NCI-H345 (cell line): Measurements from ENCODE around the gene RIPK3.
A peak's percentile ranks its signal among the peaks of the same experiment; 100 is the strongest.
"Not testable (repeated sequence)": the region's sequence is repeated elsewhere in the genome, so short reads cannot be mapped to it uniquely, and the experiment has no call there.

Experiments used
- DNase-seq: peaks from one replicate; lab custom pipeline; 2025; lab: John Stamatoyannopoulos, UW

Gene RIPK3

DNA sequence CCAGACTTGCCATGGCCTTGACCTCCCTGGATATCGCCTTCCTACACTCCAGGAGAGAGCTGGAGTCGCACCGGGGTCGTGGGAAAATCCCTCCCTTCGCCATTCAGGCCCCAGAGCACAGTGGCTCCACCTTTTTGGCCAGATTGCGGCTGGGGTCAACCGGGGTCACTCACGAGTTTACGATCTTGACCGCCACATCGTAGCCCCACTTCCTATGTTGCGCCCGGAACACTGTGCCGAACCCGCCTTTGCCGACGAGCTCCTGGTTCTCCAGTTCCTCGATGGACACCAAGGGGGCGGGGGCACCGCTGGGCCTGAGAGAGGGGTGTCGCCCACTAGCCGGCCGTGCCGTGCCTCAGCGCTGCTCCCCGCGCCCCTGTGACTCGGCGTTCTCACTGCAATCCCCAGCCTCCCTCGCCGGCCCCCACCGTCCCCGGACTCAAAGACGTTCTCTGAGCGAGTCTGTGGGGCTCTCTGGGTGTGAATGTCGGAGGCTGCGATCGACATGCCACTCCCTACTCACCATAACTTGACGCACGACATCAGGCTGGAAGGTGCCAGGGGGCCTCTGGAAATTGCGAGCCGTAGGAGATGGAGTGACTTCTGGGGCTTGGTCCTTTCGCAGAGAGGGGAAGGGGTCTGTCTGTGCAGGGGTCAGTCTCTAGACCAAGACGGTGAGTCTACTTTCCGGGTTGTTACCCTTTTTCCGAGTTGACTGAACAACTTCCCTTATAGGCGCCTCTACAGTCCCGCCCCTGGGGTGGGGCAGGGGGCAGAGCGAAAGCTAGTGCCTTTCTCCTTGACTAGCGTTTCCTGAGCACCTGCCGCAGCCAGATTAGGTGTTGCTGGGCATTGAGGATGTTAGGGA lies at the start of gene RIPK3:
Gene RIPK3, minus strand, starts transcription at position 708 of the 868 bp plus-strand sequence. Its CDS starts 165 bp downstream, at position 543.
- no peak for DNase-seq

DNA sequence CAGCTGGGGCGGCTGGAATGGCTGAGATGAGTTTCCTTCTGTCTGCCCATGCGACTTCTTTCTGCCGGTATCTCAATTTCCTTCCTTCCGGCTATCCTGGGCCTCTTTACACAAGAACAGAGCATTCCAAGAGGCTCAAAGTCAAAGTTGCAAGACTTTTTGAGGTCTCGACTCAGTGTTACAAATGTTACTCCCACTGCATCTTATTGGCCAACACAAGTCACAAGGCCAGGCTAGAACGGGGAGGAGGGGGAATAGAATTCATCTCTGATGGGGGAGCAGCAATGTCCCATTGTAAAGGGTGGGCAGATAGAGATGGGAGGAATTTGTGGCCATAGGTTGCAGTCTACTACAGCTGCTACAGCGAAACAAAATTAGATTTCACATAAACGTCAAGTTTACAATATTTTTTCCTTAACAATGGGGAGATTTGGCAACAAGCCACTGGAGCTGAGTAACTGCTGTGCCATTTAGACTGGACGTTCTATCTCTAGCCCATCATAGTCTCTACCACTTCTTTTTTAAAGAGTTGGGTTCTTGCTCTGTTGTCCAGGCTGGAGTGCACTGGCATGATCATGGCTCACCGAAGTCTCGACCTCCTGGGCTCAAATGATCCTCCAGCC lies 49.5 kb upstream of the RIPK3 start:
- DNase-seq, result no peak

DNA sequence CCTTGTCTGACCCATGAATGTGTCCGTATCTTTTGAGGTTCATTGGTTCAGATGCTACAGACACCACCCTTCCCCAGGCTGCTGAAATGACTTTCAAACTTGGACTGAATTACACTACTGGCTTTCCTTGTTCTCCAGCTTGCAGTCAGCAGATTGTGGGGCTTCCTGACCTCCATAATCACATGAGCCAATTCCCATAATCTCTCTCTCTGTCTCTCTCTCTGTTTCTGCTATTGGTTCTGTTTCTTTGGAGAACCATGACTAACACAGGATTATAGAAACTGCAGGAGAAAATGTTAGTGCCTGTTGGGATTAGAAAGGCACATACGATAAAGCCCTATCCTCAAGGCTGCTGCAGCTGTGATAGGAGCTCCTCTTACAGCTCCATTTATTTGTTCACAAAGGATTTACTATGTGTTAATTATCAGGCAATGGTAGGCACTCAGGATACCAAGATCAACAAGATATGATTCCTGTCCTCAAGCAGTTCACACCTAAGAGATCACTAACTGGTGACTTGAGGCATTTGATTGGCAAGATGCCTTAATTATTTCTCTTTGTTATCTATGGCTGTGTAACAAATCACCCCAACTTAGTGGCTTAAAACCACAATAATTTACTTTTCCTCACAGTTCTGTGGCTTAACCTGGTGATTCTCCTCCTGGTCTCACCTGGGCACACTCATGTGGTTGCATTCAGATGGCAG lies 48.8 kb upstream of the RIPK3 start:
- no peak for DNase-seq

DNA sequence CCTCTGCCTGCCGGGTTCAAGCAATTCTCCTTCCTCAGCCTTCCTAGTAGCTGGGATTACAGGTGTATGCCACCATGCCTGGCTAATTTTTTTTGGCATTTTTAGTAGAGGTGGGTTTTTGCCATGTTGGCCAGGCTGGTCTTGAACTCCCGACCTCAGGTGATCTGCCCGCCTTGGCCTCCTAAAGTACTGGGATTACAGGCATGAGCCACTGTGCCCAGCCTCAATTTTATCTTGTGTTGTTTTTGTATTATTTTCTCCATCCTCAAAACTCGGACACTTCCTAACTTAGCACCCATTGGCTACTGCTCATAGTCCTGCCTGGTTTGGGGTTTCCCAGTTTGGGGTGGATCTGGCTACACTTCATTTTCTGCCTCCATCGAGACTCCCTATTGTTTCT lies 47.8 kb upstream of the RIPK3 start:
- not testable (repeated sequence) for DNase-seq

DNA sequence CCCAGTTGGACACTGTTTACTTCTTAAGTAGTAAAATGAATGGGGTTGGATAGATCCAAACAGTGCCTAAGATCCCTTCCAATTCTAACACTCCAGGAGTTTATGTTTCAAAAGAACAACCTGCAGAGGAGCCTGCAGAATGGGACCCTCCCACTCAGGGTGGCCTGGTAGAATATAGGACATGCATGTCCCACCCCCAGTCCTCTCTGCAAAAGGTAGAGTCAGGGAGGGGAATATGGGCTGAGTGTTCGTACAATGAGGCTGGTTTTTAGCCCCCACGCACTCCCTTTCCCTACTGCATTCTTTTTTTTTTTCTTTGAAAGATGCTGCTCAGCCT lies 47.2 kb upstream of the RIPK3 start:
- DNase-seq, result no peak

DNA sequence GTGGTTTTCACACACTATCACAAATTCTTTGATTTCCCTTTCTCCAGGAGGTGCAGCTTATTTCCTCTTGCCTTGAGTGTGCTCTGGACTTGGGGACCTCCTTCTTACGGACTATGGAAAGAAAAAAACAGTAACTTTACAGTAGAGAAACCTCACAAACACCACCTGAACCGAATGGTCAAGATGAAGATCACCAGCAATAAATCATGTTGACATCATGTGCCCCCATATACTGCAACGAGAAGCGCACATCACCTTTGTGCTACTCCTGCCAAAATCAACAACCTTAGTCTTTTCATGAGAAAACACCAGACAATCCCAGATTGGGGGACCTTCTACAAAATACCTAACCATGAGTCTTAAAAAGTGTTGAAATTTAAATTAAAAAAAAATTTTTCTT lies 45.7 kb upstream of the RIPK3 start:
- DNase-seq, result no peak

DNA sequence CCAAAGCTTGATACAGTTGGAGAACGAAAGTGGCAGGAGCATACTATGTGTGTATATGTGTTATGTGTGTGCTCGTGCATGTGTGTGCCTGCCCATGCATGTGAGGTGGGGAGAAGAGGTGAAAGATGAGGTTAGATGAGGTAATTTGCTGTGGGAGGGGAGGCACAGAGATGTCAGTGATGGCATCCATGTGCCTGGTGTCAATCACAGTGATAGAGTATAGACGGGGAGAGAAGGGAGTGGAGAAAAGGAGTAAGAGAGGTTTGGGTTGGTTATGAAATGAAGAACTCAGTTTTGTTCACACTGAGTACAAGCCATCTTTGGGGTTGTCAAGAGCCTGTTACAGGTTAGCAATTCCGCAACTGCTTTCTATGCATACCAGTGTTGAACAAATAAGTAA lies 44.4 kb upstream of the RIPK3 start:
- DNase-seq, result no peak

DNA sequence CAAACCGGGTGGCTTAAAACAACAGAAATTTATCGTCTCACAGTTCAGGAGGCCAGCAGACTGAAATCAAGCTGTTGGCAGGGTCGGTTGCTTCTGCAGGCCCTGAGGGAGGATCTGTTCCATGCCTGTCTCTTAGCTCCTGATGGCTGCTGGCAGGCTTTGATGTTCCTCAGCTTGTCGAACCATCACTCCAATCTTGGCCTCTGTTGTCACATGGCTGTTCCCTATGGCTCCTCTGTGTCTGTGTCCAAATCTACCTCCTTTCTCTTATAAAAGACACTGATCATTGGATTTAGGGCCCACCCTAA lies 42.2 kb upstream of the RIPK3 start:
- no peak for DNase-seq

DNA sequence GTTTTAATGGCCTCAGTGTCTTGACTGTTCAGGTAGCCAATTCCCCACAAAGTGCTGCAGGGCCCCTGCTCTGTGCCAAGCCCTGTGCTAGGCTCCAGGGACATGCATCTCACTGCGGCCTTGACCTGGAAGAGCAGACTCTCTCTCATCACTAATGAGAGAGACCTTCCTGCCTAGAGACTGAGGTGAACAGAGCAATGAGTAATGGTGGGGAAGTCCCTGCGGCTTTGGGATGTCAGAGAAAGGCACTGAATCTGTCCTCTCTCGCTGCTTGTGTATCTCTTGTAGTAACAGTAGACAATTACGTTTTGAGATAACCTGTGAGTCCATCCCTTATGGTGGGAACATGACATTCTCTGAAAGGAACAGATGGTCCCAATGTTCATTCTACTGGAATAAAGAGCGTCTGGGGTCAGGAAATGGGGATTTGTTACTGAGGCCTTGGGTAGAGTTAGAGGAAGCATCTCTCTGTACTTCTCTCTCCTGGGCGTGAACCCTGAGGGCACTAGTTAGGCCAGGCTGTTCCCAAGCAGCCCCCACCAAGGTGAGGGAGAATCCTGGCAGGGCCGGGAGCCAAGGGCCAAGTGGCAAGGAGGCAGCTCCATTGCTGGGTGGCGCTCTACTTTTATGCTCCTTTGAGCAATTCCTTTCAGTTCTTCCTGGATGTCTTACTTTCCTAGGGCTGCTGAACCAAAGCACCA lies 41.7 kb upstream of the RIPK3 start:
- no peak for DNase-seq

DNA sequence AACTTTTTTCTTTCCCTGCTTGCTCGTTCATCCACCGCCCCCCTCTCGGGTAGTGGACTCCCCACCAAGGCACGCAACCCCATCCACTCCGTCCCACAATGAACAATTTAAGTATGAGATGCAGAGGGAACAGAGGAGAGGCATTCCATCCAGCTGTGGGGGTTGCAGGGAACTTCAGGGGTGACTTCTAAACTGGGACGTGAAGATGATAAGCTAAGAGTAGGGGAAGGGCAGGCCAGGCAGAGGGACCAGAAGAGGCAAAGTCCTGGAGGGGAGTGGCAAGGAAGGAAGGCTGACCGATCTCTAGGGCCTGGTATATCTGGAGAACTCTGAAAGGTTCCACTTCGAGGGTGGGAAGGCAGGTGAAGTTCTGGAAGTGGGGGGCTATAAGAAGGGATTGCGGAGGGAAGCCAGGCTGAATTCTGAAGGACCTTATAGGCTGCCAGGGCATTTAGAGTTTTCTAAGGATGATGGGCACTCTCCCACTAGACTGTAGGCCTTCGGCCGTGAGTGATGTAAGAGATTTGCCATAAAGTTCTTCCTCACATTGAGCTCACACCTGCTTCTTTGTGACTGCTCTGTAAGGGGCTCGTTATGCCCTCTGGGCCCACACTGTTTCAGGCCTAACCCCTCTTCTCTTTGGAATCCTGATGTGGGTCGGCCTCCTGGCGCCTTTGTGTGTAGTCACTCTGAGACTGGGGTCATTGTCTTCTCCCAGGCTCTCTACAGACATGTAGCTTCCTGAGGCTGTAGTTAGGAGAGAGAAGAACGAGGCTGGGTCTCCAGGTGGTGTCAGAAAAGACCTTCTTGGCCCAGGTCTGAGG lies 40.3 kb upstream of the RIPK3 start:
- DNase-seq, result no peak

DNA sequence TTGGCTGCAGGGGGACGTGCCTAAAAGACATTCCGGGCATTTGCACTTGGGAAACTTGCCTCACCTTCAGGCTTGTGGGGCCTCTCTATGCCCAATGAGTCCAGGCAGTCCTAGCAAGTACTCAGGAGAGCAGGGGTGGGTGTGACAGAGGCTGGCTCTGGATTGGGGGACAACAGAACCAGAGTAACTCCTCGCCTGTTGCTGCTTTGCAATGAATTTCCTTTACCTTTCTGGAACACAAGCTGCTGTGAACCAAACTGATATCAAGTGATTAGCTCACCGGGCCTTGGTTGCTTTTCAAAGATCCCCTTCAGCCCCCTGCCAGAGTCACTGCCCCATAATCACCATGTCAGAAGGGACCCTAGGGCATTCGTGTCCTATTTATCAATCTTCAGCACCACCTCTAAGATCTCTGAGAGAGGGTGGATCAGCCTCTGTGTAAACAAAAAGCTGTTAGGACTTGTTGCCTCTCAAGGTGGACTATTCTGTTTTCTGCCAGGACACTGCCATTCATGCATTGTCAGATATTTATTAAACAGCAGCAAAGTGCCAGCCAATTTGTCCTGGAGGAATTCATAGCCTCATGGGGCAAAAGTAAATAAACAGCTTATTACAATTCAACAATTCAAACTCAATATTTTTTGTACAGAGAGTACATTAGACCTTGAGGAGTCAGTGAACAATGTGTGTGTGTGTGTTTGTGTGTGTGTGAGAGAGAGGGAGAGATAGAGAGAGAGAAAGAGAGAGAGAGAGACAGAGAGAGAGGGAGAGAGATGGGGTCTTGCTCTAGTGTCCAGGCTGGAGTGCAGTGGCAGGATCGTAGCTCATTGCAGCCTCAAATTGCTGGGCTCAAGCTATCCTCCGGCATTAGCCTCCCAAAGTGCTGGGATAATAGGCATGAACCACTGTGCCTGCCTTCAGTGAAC lies 39.5 kb upstream of the RIPK3 start:
- no peak for DNase-seq

DNA sequence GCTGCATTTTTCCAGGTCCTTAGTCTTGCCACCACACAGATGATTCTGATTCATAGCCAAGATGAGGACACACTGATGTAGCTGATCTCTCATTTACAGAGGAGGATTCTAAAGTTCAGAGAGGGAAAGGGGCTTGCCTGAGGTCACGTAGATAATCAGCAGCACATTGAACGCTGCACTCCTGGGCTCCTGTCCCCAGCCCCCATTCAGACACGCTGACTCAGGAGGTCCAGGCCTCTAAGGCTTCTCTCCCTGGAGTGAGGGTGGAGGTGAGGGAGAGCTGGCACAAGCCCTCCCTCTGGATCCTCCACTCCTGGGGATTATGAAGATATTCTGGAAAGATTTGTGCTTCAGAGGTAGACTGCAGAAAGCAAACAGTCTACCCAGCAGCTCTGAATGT lies 38.5 kb upstream of the RIPK3 start:
- DNase-seq, result no peak

DNA sequence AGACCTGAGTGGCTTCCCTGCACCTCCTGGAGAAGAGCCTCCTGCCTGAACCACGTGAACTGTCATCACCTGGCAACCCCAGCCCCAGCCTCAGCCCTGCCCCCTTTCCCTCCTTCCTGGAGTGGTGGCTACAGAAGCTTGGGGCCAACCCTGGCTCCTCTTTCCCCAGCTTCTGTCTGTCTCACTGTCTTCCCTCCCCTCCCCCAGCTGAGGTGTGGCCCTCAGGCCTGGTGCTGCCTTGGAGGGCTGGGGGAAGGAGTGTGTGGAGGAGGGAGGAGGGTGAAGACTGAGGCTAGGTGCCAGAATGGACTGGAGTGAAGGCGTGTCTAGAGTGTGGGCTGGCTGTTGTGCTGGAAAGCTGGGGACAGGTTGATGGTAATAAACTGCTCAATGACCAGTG lies 37.9 kb upstream of the RIPK3 start:
- no peak for DNase-seq

DNA sequence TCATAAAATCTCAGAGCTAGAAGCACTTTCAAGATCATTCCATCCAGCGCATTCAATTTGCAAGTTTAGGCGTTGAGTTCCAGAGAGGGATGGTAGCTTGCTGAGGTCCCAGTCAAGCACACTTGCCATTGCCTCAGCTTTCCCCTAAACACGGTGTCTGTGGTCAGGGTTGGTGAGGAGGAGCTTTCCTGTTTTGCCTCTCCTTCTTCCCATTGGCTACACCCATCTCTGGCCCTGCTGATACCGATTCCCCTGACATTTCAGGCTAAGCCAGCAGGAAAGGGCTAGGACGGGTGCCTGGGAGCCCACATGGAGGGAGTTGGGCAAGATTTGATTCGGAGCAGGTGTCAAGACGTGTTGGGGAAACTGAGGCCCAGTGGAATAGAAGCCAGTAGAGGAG lies 37.3 kb upstream of the RIPK3 start:
- no peak for DNase-seq

DNA sequence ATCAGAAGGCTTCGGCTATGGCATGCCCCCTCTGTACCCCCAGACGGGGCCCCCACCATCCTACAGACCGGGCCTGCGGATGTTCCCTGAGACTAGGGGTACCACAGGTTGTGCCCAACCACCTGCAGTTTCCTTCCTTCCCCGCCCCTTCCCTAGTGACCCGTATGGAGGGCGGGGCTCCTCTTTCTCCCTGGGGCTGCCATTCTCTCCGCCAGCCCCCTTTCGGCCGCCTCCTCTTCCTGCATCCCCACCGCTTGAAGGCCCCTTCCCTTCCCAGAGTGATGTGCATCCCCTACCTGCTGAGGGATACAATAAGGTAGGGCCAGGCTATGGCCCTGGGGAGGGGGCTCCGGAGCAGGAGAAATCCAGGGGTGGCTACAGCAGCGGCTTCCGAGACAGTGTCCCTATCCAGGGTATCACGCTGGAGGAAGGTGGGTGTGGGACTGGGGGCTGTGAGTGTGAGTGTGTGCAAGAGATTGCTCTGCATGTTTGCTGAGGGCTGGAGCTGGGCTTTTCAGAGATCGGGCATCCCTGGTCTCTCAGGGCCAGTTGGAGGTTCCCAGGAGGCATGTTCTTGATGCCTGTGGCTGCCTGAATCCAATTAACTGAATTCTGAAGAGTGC lies 36.8 kb upstream of the RIPK3 start:
- DNase-seq, result no peak

DNA sequence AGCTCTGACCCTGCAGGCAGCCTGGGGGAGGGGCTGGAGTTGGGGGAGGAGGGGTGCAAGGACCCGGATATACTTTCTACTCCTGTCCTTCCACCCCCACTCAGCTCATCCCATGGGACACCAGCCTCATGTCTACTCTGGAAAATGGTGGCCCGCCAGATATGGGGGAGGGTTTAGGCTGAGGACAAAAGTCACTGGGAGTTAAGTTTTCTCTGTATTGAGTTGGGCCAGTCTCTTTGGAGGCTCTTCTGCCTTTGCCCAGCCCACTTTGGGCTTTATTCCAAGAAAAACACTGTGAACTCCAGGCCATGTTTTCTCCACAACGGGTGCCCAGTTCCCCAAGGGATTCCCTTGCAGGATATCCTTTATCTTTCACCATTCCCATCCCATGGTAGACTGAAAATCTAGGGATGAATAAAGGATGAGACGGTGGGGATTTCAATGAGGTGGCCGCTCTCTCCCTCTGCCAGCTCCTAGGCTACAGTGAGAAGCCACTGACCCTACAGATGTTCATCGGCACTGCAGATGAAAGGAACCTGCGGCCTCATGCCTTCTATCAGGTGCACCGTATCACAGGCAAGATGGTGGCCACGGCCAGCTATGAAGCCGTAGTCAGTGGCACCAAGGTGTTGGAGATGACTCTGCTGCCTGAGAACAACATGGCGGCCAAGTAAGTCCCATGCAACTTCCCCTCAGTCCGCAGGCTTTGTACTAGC lies 33.1 kb upstream of the RIPK3 start:
- peak; percentile 45 for DNase-seq

DNA sequence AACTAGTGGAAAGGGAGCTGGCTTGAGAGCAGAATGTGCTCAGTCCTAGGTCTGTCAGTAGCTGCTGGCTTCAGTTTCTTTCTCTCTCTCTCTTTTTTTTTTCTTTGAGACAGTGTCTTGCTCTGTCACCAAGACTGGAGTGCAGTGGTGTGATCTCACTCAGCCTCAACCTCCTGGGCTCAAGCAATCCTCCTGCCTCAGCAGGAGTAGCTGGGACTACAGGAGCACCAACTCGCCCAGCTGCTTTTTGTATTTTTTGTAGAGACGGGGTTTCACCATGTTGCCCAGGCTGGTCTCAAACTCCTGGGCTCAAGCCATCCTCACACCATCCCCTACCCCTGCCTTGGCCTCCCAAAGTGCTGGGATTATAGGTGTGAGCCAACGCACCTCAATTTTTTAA lies 31.8 kb upstream of the RIPK3 start:
- DNase-seq, result not testable (repeated sequence)

DNA sequence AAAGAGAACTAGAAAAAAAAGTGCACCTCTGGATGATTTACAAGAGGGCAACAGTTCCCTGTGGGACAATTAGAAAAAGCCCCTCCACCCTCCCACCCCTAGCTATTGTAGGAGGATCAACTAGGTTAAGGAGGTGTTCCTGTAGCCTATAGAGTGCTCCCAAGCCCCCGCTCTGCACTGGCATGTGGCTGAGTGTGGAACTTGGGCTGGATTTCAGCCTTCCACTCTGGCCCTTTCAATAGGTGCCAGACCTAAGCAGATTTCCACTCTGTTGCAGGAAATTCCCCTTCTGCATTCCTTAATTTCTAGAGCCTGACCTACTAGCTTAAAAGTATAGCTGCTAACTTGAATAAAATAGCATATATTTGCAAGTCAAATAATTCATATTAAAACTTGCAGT lies 31.0 kb upstream of the RIPK3 start:
- DNase-seq, result no peak

DNA sequence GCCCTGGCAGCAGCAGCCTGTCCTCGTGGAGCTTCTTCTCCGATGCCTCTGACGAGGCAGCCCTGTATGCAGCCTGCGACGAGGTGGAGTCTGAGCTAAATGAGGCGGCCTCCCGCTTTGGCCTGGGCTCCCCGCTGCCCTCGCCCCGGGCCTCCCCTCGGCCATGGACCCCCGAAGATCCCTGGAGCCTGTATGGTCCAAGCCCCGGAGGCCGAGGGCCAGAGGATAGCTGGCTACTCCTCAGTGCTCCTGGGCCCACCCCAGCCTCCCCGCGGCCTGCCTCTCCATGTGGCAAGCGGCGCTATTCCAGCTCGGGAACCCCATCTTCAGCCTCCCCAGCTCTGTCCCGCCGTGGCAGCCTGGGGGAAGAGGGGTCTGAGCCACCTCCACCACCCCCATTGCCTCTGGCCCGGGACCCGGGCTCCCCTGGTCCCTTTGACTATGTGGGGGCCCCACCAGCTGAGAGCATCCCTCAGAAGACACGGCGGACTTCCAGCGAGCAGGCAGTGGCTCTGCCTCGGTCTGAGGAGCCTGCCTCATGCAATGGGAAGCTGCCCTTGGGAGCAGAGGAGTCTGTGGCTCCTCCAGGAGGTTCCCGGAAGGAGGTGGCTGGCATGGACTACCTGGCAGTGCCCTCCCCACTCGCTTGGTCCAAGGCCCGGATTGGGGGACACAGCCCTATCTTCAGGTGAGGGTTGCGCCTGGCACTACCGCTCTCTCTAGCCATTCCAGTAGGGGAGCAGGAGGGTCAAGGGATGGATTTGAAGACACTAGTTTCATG lies 30.3 kb upstream of the RIPK3 start:
- DNase-seq, result no peak
